GM21360 (cell line): ENCODE data around the gene SYT3.
"Not testable (repeated sequence)": the region's sequence is repeated elsewhere in the genome, so short reads cannot be mapped to it uniquely, and the experiment has no call there.

Experiments used
- ATAC-seq: cut with Tn5 transposase; IDR thresholded peaks from one replicate; pipeline ENCODE4 v1.9.1; 2021; ENCODE audit warnings: mild to moderate bottlenecking, moderate library complexity; ENCODE audit not compliant: unreplicated experiment

The SYT3 gene

DNA sequence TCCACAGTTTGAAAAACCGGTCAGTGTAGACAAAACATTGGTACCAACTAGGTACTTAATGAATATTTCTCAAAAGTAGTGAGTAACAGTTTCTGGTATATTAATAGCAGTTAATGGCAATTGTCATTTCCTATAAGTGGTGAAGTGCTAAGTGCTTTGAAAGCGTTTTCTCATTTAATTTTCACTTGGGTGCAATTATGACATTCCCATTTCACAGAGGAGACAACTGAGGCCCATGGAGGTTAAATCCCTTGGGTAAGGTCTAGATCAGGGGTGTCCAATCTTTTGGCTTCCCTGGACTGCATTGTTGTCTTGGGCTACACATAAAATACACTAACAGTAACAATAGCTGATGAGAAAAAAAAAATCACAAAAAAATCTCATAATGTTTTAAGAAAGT is 687 bp upstream of the SYT3 start:
- no peak for ATAC-seq

DNA sequence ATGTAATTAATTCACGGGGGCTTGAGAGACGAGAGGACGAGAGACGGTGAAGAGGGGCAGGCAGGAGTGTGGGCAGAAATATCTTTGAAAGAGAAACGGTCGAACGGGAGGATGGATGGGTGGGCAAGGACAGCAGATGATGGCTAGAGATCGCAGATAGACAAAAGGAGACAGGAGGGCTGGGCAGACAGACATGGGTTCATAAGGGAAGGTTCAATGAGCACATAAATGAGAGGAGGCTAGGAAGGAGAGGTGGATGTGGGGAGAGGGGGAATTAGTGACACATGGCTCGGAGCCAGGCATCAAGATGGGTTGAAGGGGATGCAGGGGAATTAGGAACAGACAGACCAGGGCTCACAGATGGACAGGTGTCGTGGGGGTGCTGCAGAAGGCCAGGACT is 1.1 kb downstream of the SYT3 start:
- no peak for ATAC-seq

DNA sequence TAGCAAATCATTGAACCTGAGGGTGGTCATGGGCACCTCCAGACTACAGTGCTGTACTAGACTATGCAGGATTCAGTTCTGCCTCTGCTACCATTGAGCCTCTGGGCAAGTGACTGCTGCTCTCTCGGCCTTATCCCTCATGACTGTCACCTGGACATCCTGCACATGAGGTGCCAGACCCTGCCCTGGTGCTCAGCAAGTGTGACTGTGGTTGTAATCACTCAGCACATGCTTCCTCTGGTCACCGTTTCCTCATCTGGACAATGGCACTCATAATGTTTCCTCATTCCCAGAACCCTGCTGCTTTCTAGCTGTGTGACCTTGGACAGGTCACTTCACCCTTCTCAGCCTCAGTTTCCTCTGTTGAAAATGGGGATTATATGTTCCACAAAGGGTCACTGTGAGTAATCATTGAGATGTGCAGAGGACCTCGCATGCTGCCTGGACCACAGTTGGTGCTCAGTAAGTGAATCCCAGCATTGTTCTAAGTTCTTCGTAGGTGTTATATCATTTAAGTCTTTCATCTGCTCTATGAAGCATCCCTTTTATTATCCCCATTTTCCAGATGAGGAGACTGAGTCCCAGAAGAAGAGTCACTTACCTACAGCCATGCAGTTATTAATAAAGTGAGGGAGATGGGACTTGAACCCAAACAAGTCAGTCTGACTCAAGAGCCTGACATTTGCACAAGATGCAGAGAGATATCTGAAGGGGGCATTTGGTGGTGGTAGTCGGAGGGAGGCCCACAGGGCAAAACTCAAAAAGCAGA is 3.2 kb downstream of the SYT3 start:
- ATAC-seq = no peak

DNA sequence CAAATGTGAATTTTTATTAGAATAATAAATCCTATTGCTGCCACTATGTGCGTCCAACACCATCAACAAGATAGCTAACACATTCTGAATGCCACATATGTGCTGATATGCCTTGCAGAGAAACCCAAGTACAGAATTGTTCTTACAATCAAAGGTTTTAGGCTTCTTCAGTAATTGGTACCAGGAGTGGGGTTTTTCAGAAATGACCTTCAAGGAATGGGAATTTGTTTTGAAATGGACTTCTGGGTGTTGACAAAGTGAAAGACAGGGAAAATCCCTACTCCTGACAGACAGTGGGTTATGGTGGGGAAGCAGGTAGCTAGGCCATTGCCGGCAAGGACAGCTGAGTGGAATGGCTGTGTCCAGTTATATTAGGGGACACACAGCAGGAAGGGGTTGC is 5.7 kb downstream of the SYT3 start:
- no peak for ATAC-seq

DNA sequence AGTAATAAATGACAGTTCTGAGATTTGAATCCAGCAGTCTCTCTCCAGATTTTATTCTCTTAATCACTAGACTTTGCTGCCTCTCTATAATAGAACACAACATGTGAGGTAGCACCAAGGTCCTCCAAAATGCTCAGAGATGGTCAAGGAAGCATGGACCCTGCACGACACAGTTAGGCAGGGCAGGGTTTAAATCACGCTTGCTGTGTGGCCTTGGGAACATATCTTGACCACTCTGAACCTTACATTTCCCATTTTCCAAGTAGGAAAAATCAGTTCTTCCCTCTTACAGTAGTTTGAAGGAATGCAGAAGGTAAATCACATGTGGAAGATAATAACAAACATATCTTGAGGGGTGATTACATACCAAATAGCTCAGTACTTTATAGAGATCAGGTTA is 6.3 kb downstream of the SYT3 start:
- no peak for ATAC-seq

DNA sequence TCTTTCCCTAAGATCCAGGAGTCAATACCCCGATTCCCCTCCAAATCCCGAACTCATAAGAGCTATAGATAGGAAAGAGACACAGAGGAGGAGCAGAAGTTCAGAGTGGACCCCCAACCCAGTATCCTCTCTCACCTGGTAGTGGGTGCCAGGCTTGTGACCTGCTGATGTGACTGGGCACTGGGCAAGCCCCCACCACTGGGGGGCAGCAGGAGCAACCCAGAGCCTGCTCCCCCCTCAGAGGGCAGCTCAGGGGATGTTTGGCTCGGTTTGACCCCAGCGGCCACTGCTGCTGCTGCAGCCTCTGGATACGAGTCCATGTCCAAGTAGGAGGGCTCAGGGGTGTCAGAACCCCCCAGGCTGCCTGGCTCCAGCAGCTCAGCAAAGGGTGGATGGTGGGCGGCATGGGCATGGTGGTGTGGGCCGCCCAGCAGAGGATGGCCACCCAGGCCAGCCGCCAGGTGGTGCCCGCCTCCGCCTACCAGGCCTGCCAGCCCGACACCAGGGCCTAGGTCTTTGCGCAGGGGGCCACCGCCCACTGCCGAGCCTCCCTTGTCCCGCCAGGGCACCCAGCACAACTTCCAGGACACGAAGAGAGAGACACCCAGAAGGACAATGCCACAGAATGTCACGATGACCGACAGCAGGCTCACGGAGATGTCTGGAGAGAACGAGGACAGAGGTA is 7.4 kb downstream of the SYT3 start:
- no peak for ATAC-seq

DNA sequence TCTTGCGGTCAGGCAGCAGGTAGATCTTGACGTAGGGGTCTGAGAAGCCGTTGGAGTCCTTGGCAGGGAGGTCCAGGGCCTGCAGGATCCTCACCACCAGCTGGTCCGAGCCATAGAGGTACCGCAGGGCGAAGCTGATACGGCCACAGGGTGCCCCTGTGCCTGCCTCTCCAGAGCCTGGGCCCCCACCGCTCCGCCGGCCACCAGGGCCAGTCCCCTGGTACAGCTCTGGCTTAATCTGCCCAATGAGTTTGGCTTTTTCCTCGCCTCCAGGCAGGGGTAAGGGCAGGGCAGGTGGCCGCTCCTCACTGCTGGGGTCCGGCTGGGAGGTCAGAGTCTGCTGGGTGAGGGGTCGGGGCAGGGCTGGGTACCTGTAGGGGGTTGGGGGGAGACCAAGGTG is 9.9 kb downstream of the SYT3 start:
- ATAC-seq = no peak

DNA sequence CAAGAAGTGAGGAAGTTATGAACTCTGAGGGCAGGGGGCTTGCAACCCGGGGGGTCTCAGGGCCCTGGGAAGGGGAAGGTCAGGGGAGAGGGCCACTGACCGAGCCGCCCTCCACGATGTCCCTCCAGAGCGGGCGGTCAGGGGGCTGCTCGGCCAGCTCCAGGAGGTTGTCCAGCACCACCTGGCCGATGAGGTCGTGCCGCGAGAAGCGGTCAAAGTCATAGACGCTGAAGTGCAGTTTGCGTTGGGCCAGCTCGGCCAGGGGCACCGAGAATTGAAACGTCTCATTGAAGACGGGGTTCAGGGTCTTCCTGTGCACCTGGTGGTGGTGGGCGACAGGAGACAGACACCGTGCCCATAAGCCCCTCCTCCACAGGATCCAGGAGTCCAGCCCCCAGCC is 10.5 kb downstream of the SYT3 start:
- ATAC-seq = no peak

DNA sequence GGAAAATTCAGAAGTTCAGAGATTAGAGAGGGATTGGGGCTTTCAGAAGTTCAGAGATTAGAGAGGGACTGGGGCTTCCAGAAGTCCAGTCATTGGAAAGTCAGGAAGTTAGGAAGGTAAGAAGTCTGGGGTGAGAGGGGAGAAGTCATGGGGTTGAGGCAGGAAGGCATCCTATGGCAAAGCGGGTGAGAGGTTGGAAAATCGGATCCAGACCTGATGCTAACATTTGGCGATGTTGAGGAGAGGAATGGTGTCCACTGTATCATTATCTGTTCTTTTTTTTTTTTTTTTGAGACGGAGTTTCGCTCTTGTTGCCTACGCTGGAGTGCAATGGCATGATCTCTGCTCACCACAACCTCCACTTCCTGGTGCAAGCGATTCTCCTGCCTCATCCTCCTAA is 11.1 kb downstream of the SYT3 start:
- no peak for ATAC-seq

DNA sequence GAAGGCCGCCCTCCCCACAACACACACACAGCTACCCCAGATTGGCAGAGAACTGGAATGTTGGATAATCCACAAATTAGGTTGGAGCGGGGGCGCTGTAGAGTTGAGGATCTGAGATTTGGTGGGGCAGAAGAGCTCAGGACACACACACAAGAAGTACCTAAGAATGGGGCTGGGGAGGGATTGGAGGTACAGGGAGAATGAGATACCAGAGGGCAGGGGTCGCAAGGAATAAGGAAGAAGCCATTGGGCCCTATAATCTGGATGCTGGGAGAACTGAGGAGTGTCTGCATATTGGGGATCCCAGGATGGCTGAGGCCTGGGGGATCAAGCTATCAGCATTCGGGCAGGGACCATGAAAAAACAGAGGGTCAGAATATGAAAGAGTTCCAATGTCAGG is 11.5 kb downstream of the SYT3 start:
- ATAC-seq = no peak

DNA sequence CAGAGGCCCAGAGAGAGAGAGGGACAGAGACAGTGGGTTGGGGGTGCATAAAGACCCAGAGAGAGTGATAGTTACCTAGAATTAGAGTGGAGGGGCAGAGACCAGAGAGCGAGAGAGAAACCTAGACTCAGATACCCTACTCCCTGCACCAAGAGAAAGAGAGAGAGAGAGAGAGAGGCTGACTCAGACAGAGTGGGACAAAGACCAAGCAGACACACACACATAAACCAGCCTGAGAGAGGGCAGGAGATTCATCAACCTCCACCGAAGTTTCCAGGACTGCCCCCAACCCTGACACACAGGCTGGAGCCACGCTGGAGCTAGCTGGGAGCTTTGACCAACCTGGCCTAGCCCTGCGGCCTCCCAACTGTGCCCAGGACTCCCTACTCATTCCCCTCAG is 12.9 kb downstream of the SYT3 start:
- no peak for ATAC-seq

DNA sequence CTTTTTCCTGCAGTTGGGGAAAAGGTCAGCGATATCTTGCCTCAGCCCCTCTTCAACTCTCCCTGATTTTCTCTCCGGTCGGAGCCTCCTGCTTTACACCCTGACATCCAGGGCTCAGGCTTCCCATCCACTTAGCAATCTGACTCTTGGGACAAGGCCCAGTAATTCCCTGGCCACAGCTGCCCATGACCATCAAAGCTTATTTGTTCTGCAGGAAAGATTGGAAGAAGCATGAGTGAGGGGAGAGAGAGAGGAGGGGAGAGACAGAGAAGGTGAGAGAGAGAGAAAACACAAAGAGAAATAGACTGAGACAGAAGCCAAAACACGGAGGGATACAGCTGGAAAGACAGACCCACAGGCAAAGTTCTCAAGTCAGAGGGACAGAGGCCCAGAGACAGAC is 13.7 kb downstream of the SYT3 start:
- ATAC-seq = no peak

DNA sequence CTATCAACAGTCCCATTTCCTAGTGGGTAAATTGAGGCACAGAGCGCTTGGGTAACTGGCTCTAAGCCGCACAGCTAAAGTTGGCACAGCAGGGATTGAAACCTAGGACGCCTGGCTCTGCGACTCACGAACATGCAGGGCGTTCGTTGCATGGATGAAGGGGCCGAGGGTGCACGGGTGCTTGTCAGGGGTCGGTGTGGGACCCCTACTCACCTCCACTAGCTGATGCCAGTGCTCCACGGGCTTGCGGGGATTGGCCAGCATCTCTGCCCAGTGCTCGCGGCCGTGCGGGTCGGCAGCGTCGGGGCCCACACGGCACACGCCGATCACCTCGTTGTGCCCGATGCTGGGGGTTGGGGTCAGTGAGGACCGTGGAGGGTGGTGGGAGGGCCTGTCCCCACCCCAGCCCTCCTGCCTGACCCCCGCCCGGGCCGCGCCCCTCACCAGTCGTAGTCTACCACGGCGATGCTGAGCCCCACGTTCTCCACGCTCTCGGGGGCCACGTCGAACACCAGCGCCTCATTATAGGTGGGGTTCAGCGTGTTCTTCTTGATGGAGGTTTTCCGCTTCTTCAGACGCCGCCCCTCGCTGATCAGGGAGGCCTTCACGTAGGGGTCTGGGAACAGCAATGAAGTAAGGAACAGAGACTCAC is 14.6 kb downstream of the SYT3 start:
- ATAC-seq = no peak

DNA sequence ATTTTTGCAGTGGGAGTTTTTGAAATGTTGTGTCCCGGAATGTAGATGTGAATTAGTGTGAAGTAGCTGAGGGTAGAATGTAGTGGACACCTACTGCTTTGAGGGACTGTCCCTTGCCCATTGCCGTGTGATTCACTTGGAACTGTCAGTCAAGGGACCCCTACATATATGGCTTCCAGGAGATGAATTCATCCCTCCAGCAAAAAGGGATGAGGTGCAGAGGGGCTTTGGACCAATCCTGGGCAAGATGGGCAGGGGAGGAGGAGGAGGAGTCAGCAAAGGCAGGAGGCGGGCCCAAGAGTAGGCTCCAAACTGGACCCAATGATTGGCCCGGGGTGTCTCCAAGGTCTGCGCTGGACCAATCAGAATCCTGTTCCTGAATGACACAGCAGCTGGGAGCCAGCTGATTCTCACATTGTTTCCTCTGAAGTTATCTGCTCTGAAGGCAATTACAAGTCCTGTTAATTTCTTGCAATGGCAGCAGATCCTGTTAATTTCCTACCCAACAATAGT is 19.2 kb downstream of the SYT3 start:
- not testable (repeated sequence) for ATAC-seq

DNA sequence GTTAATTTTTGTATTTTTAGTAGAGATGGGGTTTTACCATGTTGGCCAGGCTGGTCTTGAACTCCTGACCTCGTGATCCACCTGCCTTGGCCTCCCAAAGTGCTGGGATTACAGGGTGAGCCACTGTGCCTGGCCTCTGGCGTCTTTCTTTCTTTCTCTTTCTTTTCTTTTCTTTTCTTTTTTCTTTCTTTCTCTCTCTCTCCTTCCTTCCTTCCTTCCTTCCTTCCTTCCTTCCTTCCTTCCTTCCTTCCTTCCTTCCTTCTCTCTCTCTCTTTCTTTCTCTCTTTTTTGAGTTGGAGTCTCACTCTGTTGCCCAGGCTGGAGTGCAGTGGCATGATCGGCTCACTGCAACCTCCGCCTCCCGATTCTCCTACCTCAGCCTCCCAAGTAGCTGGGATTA is 20.5 kb downstream of the SYT3 start:
- not testable (repeated sequence) for ATAC-seq

DNA sequence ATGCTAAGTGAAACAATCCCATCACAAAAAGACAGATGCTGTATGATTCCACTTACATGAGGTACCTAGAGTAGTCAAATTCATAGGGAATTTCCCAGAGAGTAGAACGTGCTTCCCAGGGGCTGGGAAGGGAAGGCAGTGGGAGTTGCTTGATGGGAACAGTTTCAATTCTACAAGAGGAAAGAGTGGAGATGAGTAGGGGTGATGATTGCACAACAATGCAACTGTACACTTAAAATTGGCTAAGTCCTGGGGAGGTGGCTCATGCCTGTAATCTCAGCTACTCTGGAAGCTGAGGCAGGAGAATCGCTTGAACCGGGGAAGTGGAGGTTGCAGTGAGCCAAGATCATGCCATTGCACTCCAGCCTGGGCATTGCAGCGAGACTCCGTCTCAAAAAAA is 21.3 kb downstream of the SYT3 start:
- not testable (repeated sequence) for ATAC-seq

DNA sequence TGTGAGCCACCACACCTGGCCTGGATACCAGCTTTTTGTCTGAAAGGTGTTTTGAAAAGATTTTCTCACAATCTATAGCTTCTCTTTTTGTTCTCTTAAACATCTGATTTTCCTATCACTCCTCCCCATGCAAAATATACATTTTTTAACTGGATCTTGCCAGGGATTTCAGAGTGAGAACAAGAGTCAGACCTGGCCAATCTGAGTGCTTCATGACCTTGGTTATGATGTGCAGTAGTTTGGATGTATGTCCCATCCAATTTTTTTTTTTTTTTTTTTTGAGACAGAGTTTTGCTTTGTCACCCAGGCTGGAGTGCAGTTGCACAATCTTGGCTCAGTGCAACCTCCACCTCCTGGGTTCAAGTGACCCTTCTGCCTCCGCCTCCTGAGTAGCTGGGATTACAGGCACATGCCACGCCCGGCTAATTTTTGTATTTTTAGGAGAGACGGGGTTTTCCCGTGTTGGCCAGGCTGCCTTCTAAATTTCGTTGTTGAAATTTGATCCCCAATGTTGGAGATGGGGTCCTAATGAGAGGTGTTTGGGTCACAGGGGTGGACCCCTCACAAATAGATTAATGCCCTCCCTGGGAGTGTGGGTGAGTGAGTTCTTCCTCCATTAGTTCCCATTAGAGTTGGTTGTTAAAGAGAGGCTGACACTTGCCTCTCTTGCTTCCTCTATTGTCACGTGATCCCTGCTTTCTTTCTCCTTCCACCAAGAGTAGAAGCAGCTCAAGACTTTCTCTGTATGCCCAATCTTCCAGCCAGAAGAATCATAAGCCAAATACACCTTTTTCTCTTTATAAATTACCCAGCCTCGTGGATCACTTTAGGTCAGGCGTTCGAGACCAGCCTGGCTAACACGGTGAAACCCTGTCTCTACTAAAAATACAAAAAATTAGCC is 26.9 kb downstream of the SYT3 start:
- ATAC-seq = not testable (repeated sequence)

DNA sequence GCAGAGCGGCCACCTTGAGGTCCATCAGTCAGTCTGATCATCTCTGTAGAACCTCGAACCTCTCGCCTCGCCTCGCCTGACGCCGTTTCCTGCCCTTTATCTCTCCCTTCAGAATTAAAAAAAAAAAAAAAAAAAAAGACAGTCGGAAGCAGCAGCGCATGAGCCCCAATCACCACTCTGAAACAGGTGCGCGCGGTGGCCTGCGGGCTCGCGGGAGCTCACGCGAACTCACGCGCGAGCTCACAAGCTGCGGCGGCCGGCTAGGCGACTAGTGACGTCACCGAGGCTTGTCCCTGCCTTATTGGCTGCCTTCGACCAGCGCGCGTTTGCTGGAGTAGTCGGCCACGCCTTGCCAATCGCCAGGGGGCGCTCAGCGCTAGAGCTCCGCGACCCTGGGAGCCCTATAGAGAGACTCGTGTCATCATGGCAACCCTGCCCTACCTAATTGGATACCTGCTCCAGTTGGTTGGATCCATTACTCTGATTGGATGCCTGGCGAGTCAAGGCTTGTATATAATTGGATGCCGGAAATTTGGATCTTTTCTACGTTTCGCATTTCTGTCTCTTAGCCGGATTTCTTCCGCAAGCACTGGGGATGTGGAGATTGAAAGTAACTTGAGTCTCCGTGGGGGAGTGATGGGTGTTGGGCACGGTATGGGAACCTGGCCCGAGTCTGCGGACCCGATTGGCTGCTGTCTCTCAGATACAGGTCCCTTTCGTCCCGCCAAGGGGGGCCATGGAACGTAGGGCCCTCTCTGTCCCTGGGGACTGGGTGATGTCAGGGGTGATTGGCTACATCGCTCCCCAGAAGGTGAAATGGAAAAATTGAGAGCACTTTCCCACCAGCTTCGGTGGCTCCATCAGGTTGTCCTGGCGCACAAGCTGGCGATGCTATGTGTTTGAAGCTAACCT is 31.6 kb downstream of the SYT3 start:
- no peak for ATAC-seq

DNA sequence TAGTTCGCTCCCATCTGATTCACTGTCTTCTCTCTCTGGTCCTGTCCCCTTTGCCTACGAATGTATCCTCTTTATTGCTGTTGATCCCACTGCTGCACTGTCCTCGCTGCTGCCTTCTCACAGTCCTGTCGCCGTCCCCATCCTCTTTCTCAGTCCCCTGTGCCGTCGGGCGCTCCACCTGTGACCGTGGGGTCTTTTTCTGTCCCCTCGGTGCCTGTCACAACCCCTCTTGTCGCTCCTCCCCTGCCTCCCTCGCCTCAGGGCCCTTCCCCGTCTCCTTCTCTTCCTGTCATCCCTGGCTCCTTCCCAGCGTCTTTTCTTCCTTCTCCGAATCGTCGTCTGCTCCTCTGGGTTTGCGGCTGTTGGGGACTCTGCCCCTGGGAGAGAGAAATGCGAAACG is 32.3 kb downstream of the SYT3 start:
- no peak for ATAC-seq
